WTC11 (cell line): ENCODE measurements around the gene NME4.

Experiments
- ATF1 ChIP-seq: sonication (generic); formaldehyde crosslinking; IDR thresholded peaks from 2 replicates; pipeline ENCODE4 v1.8.1; 2023; ENCODE audit warnings: mild to moderate bottlenecking, moderate library complexity, missing genetic modification reagents
- ETV6 ChIP-seq: sonication (generic); formaldehyde crosslinking; IDR thresholded peaks from 2 replicates; pipeline ENCODE4 v1.8.1; 2022; ENCODE audit warnings: mild to moderate bottlenecking, missing genetic modification reagents
- IRF2 ChIP-seq: sonication (generic); formaldehyde crosslinking; IDR thresholded peaks from 2 replicates; pipeline ENCODE4 v1.8.0; 2022; ENCODE audit warnings: low read depth, missing genetic modification reagents, borderline replicate concordance
- JUN ChIP-seq: sonication (generic); formaldehyde crosslinking; IDR thresholded peaks from 2 replicates; pipeline ENCODE4 v1.8.0; 2023; ENCODE audit warnings: mild to moderate bottlenecking, missing genetic modification reagents
- ZNF219 ChIP-seq: sonication (generic); formaldehyde crosslinking; IDR thresholded peaks from 2 replicates; pipeline ENCODE4 v1.8.0; 2023; ENCODE audit warnings: missing genetic modification reagents, mild to moderate bottlenecking, borderline replicate concordance
- ZNF416 ChIP-seq: fragments of 250-450 bp; sonication (Bioruptor Pico); IDR thresholded peaks from 2 replicates; pipeline ENCODE4 v1.9.0; 2021; ENCODE audit warnings: mild to moderate bottlenecking, inconsistent platforms
- TF ChIP-seq, protein P1 (sequence below): sonication (generic); formaldehyde crosslinking; conservative IDR thresholded peaks from 2 replicates; pipeline ENCODE4 v1.8.1; 2022; ENCODE audit warnings: mild to moderate bottlenecking, missing genetic modification reagents
- TF ChIP-seq, protein P2 (sequence below): fragments of 200-600 bp; IDR thresholded peaks from 2 replicates; pipeline ENCODE4 v1.8.0; 2022; ENCODE audit warnings: antibody characterized with exemption
- TF ChIP-seq, protein P3 (sequence below): sonication (generic); formaldehyde crosslinking; IDR thresholded peaks from 2 replicates; pipeline ENCODE4 v1.8.0; 2022; ENCODE audit warnings: mild to moderate bottlenecking, missing genetic modification reagents

DNA sequence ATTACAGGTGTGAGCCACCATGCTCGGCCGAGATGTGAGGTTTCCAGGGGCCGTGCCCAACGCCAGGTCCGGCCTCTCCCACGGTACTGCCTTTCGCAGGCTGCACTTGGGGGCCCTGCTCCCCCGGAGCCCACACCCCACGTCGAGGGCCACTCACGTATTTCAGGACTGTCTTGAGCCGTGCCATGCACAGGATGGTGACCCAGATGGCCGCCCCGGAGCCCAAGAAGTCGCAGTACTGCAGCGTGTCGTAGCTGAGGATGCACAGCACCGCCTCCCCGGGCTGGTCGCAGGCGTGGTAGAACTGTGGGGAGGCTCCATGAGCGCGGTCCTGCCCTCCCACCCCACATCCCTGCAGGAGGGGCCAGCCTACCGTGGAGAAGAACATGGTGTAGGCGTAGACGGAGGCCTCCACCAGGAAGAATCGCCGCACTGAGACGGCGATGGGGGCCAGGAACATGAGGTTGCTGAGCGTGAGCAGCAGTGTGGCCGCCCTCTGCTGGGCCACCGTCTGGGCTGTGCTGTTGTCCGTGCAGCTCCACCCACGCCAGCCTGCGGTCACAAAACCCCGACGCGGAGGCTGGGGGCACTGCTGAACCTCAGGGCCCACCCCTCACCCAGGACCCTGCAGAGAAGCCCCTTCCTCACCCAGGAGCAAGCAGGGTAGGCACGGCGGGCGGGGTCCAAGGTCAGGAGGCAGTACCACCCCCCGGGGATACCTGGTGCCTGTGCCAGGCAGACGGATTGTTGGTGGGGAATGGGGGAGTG is 23.0 kb upstream of the NME4 start:
- TF ChIP-seq ZNF219 (no peak), ETV6 (no peak), ATF1 (no peak), JUN (CRISPR knock-in tag) (no peak), IRF2 (CRISPR knock-in tag) (no peak), ZNF416 (no peak)
- TF ChIP-seq, protein P1, sequence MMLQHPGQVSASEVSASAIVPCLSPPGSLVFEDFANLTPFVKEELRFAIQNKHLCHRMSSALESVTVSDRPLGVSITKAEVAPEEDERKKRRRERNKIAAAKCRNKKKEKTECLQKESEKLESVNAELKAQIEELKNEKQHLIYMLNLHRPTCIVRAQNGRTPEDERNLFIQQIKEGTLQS (CRISPR knock-in tag) = no peak
- TF ChIP-seq, protein P2, sequence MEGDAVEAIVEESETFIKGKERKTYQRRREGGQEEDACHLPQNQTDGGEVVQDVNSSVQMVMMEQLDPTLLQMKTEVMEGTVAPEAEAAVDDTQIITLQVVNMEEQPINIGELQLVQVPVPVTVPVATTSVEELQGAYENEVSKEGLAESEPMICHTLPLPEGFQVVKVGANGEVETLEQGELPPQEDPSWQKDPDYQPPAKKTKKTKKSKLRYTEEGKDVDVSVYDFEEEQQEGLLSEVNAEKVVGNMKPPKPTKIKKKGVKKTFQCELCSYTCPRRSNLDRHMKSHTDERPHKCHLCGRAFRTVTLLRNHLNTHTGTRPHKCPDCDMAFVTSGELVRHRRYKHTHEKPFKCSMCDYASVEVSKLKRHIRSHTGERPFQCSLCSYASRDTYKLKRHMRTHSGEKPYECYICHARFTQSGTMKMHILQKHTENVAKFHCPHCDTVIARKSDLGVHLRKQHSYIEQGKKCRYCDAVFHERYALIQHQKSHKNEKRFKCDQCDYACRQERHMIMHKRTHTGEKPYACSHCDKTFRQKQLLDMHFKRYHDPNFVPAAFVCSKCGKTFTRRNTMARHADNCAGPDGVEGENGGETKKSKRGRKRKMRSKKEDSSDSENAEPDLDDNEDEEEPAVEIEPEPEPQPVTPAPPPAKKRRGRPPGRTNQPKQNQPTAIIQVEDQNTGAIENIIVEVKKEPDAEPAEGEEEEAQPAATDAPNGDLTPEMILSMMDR = no peak
- TF ChIP-seq, protein P3, sequence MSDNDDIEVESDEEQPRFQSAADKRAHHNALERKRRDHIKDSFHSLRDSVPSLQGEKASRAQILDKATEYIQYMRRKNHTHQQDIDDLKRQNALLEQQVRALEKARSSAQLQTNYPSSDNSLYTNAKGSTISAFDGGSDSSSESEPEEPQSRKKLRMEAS (CRISPR knock-in tag) = no peak
